HFF-Myc (cell line): ENCODE measurements around the gene CNTN5.

Experiments used
- DNase-seq: peaks from one replicate; pipeline ENCODE4 v3.0.0-alpha.2; 2011; ENCODE audit warnings: low read depth; ENCODE audit errors: extremely low read depth
- H3K4me3 ChIP-seq: replicated peaks from 2 replicates; pipeline ENCODE4 v1.5.1; 2011; ENCODE audit warnings: low read depth, mild to moderate bottlenecking, control low read depth, low read length
- CTCF ChIP-seq: IDR thresholded peaks from 2 replicates; pipeline ENCODE4 v1.5.1; 2012; ENCODE audit warnings: mild to moderate bottlenecking, low read depth, low read length, control low read depth; ENCODE audit errors: missing control alignments

CNTN5 gene

DNA sequence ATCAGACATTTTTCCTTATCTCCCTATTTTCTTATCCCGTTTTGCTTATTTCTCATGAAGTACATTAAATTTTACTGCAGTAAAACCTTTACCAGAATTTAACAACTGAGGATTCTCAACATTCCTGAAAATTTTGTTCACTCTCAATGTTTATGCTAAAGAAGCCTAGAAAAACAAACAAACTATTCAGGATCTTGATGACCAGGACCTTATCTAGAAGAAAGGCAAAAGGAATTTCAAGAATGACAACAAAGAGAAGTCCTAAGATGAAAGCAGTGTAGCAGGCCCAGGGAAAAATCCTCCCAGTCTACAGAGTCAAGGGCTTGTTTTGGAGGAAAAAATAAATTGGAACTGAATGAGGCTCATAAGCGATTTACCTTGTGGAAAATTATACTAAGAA, 1383.1 kb downstream of the CNTN5 start:
- DNase-seq = no peak
- no peak for TF ChIP-seq CTCF
- H3K4me3 ChIP-seq = no peak overlapping the region

DNA sequence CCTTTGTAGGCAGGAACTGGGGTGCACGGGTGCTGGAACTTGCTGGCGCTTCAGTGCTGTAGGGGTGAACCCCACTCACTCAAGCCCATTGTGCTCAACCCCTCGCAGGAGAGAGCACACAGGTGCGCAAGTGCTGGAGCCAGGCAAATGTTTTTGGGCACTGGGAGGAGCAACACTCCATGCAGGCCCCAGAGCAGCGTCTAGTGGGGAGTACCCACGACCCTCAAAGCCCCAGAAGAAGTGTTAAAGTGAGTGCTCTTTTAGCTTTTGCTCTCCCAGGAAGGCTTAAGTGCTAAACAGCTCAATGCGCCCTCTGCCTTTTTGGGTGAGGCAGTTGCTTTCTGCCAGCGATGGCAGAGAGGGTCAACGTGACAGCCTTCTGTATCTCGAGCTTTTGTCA, 1384.2 kb downstream of the CNTN5 start:
- TF ChIP-seq CTCF = no peak
- H3K4me3 ChIP-seq = no peak overlapping the region
- DNase-seq = no peak
